ENCODE data around the gene PDIA4.

- TF ChIP-seq GATA3 (IDR thresholded peaks at IDR 0.05; ENCODE audit: low read depth, low read length) (no peak), GATA2 (IDR thresholded peaks at IDR 0.05; ENCODE audit: low read depth, low read length) (no peak)
These were observed 24.6 kb downstream of the PDIA4 start for GRCh38 chr7:149003560-149004305.

Measured in SH-SY5Y (cell line).